ENCODE results near the gene GMPS.
"Not testable (repeated sequence)": the region's sequence is repeated elsewhere in the genome, so short reads cannot be mapped to it uniquely, and the experiment has no call there.

DNA sequence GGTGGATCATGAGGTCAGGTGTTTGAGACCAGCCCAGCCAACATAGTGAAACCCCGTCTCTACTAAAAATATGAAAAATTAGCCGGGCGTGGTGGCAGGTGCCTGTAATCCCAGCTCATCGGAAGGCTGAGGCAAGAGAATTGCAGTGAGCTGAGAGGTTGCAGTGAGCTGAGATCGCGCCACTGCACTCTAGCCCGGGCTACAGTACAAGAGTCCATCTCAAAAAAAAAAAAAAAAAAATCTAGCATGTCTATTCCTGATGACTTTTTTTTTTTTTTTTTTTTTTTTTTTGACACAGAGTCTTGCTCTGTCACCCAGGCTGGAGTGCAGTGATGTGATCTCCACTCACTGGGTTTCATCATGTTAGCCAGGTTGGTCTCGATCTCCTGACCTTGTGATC is 15.9 kb downstream of the GMPS start:
- TF ChIP-seq, protein P1, sequence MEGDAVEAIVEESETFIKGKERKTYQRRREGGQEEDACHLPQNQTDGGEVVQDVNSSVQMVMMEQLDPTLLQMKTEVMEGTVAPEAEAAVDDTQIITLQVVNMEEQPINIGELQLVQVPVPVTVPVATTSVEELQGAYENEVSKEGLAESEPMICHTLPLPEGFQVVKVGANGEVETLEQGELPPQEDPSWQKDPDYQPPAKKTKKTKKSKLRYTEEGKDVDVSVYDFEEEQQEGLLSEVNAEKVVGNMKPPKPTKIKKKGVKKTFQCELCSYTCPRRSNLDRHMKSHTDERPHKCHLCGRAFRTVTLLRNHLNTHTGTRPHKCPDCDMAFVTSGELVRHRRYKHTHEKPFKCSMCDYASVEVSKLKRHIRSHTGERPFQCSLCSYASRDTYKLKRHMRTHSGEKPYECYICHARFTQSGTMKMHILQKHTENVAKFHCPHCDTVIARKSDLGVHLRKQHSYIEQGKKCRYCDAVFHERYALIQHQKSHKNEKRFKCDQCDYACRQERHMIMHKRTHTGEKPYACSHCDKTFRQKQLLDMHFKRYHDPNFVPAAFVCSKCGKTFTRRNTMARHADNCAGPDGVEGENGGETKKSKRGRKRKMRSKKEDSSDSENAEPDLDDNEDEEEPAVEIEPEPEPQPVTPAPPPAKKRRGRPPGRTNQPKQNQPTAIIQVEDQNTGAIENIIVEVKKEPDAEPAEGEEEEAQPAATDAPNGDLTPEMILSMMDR (IDR thresholded peaks at IDR 0.05), result not testable (repeated sequence)
- not testable (repeated sequence) for TF ChIP-seq EP300 (IDR thresholded peaks at IDR 0.05)
